Brain microvascular endothelial cell (primary cell): ENCODE data around the gene ASIC1.

Experiments
- DNase-seq: peaks from one replicate; pipeline ENCODE4 v3.0.0-alpha.2; 2020
- H3K27ac ChIP-seq: fragments of 250-450 bp; sonication (Bioruptor Pico); 2 replicates; pipeline ENCODE4 v1.5.1; 2020; ENCODE audit warnings: mild to moderate bottlenecking, moderate library complexity
- H3K27me3 ChIP-seq: fragments of 250-450 bp; sonication (Bioruptor Pico); replicated peaks from 2 replicates; pipeline ENCODE4 v1.5.1; 2020; ENCODE audit warnings: mild to moderate bottlenecking
- H3K36me3 ChIP-seq: fragments of 250-450 bp; sonication (Bioruptor Pico); replicated peaks from 2 replicates; pipeline ENCODE4 v1.5.1; 2020; ENCODE audit warnings: mild to moderate bottlenecking
- H3K4me3 ChIP-seq: 2 replicates; pipeline ENCODE4 v1.5.1; 2011; ENCODE audit warnings: low read depth, mild to moderate bottlenecking, control low read depth, low read length, moderate library complexity
- CTCF ChIP-seq: IDR thresholded peaks from 2 replicates; pipeline ENCODE4 v1.5.1; 2011; ENCODE audit warnings: low read depth, mild to moderate bottlenecking, moderate library complexity, low read length, control low read depth, inconsistent platforms; ENCODE audit errors: missing control alignments
- in situ Hi-C: cut with HindIII; loops from 2 replicates; pipeline ENCODE4 v1.10.0; 2017; ENCODE audit warnings: low sequenced_read_pairs, low pct_ligation_motif_present

The ASIC1 gene

GRCh38 chr12:50120521-50120920 lies 63.1 kb downstream of the ASIC1 start:
- Histone ChIP-seq H3K27ac (no peak overlapping the region), H3K27me3 (no peaks in the 10 kb centered on the region), H3K36me3 (peaks cover 24% of the 10 kb centered on the region), H3K4me3 (no peak overlapping the region)
- no peak for DNase-seq
- in situ Hi-C loops, result no loop called here
- TF ChIP-seq CTCF, result no peak

- Histone ChIP-seq H3K36me3 (peaks cover 24% of the 10 kb centered on the region), H3K27me3 (no peaks in the 10 kb centered on the region), H3K4me3 (no peak overlapping the region), H3K27ac (no peak overlapping the region)
- no peak for TF ChIP-seq CTCF
- in situ Hi-C loops, result no loop called here
- DNase-seq, result no peak
Measured at GRCh38 chr12:50120953-50121352, 63.6 kb downstream of the ASIC1 start.

- no peak for DNase-seq
- H3K27ac ChIP-seq, result no peak overlapping the region
- H3K4me3 ChIP-seq, result no peak overlapping the region
- in situ Hi-C loops, result no loop called here
- TF ChIP-seq CTCF, result no peak
- H3K36me3 ChIP-seq, result peaks cover 23% of the 10 kb centered on the region
- H3K27me3 ChIP-seq, result no peaks in the 10 kb centered on the region
Measured at GRCh38 chr12:50121641-50122040, 64.2 kb downstream of the ASIC1 start.

- peaks cover 27% of the 10 kb centered on the region for H3K36me3 ChIP-seq
- in situ Hi-C loops, result no loop called here
Measured at GRCh38 chr12:50123203-50123602, 65.8 kb downstream of the ASIC1 start.

GRCh38 chr12:50127546-50127945 lies 70.2 kb downstream of the ASIC1 start:
- H3K27me3 ChIP-seq, result no peaks in the 10 kb centered on the region
- no peak for TF ChIP-seq CTCF

More at GRCh38 chr12:50123203-50123602, 65.8 kb downstream of the ASIC1 start:
- H3K27me3 ChIP-seq, result no peaks in the 10 kb centered on the region
- no peak overlapping the region for H3K27ac ChIP-seq
- DNase-seq, result no peak
- no peak for TF ChIP-seq CTCF
- no peak overlapping the region for H3K4me3 ChIP-seq

GRCh38 chr12:50129290-50129689 lies 71.9 kb downstream of the ASIC1 start:
- DNase-seq, result no peak
- peaks cover 48% of the 10 kb centered on the region for H3K36me3 ChIP-seq

More at GRCh38 chr12:50127546-50127945, 70.2 kb downstream of the ASIC1 start:
- in situ Hi-C loops, result no loop called here
- Histone ChIP-seq H3K36me3 (peaks cover 39% of the 10 kb centered on the region), H3K4me3 (no peak overlapping the region), H3K27ac (no peak overlapping the region)
- no peak for DNase-seq

More at GRCh38 chr12:50129290-50129689, 71.9 kb downstream of the ASIC1 start:
- no peak for TF ChIP-seq CTCF
- H3K27me3 ChIP-seq, result no peaks in the 10 kb centered on the region
- no peak overlapping the region for H3K27ac ChIP-seq
- no peak overlapping the region for H3K4me3 ChIP-seq
- in situ Hi-C loops, result no loop called here
